ENCODE measurements around the gene SEC24A. TPM values are rescaled to one million over a fixed set of nuclear protein-coding genes. Genes with fewer than 3 reads are reported as not detected.

SEC24A gene
- total RNA-seq, 4 donors from 2014 or later, result 31.7 to 40.3 (median 33.5) TPM

DNA sequence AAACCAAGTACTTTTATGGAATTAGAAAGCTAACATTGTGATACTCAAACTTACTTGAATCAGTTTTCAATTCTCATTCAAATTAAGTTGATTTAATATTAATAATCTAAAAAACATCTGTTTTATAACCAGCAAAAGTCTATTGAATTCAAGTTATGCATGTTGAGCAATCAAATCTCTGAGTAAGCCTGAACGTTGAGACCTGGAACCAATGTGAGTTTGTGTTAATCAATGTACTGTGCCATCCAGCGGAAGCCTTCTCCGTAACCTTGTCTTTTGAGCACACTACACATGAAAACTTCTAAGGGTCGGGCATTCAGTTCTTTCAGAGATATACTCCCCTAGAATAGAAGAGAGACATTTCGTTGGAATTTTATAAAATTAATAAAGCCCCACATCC, 41.9 kb upstream of the SEC24A start:
- intact Hi-C loops (cut with DNase I), result no loop called here
- WGBS, 2 donors, result 93 to 94% methylated on average over 5 of the region's 5 CpGs
- Histone ChIP-seq H3K27me3 (no peaks in the 10 kb centered on the region), H3K36me3 (peaks cover 54 to 64% of the 10 kb centered on the region in 2 donors), H3K27ac (no peak overlapping the region), H3K4me3 (replicated peaks in 1 of 3) (no peak overlapping the region), H3K9me3 (no peaks in the 10 kb centered on the region), H3K4me1 (no peaks in the 10 kb centered on the region)
- no peak for TF ChIP-seq POLR2A (IDR thresholded peaks at IDR 0.05)
- TF ChIP-seq, protein P1, sequence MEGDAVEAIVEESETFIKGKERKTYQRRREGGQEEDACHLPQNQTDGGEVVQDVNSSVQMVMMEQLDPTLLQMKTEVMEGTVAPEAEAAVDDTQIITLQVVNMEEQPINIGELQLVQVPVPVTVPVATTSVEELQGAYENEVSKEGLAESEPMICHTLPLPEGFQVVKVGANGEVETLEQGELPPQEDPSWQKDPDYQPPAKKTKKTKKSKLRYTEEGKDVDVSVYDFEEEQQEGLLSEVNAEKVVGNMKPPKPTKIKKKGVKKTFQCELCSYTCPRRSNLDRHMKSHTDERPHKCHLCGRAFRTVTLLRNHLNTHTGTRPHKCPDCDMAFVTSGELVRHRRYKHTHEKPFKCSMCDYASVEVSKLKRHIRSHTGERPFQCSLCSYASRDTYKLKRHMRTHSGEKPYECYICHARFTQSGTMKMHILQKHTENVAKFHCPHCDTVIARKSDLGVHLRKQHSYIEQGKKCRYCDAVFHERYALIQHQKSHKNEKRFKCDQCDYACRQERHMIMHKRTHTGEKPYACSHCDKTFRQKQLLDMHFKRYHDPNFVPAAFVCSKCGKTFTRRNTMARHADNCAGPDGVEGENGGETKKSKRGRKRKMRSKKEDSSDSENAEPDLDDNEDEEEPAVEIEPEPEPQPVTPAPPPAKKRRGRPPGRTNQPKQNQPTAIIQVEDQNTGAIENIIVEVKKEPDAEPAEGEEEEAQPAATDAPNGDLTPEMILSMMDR (IDR thresholded peaks at IDR 0.05), result no peak
- DNase-seq, result no peak

- TF ChIP-seq, protein P1 (IDR thresholded peaks at IDR 0.05), result no peak
- no peak for TF ChIP-seq POLR2A (IDR thresholded peaks at IDR 0.05)
- no peak overlapping the region for H3K4me3 ChIP-seq (replicated peaks in 1 of 3)
- intact Hi-C loops (cut with DNase I), result no loop called here
- no peaks in the 10 kb centered on the region for H3K4me1 ChIP-seq
- DNase-seq, result no peak
- no peaks in the 10 kb centered on the region for H3K27me3 ChIP-seq
- no peaks in the 10 kb centered on the region for H3K9me3 ChIP-seq
- 87 to 90% methylated on average over 3 of the region's 3 CpGs for WGBS, 2 donors
- no peak overlapping the region for H3K27ac ChIP-seq
- H3K36me3 ChIP-seq, result peaks cover 60 to 65% of the 10 kb centered on the region in 2 donors
Measured at GRCh38 chr5:134608555-134608954, 40.0 kb upstream of the SEC24A start.

GRCh38 chr5:134609232-134609851, 39.2 kb upstream of the SEC24A start:
- intact Hi-C loops (cut with DNase I), result no loop called here
- no peaks in the 10 kb centered on the region for H3K27me3 ChIP-seq
- no peaks in the 10 kb centered on the region for H3K4me1 ChIP-seq
- 69 to 84% methylated on average over 3 of the region's 3 CpGs for WGBS, 2 donors
- no peaks in the 10 kb centered on the region for H3K9me3 ChIP-seq
- peaks cover 60 to 62% of the 10 kb centered on the region in 2 donors for H3K36me3 ChIP-seq
- no peak for DNase-seq
- TF ChIP-seq POLR2A (IDR thresholded peaks at IDR 0.05), result no peak
- TF ChIP-seq, protein P1 (IDR thresholded peaks at IDR 0.05), result no peak
- H3K4me3 ChIP-seq (replicated peaks in 1 of 3), result no peak overlapping the region
- H3K27ac ChIP-seq, result no peak overlapping the region

DNA sequence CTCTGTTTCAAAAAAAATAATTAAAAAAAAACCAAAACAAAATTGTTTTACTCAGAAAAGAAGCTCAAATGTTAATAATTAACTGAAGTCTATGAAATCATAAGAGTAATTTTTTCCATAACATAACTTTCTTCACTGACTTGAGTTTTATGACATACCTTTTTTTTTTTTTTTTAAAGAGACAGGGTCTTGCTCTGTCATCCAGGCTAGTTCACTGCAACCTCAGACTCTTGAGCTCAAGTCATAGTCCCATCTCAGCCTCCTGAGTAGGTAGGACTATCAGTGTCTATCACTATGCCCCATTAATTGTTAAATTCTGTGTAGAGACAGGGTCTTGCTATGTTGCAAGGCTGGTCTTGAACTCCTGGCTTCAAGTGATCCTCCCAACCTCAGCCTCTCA, 37.9 kb upstream of the SEC24A start:
- no peak for DNase-seq
- intact Hi-C loops (cut with DNase I), result no loop called here
- Histone ChIP-seq H3K27me3 (no peaks in the 10 kb centered on the region), H3K9me3 (no peaks in the 10 kb centered on the region), H3K27ac (no peak overlapping the region), H3K36me3 (peaks cover 62% of the 10 kb centered on the region in 2 donors), H3K4me3 (replicated peaks in 1 of 3) (no peak overlapping the region), H3K4me1 (no peaks in the 10 kb centered on the region)
- TF ChIP-seq, protein P1 (IDR thresholded peaks at IDR 0.05), result no peak
- TF ChIP-seq POLR2A (IDR thresholded peaks at IDR 0.05), result no peak

DNA sequence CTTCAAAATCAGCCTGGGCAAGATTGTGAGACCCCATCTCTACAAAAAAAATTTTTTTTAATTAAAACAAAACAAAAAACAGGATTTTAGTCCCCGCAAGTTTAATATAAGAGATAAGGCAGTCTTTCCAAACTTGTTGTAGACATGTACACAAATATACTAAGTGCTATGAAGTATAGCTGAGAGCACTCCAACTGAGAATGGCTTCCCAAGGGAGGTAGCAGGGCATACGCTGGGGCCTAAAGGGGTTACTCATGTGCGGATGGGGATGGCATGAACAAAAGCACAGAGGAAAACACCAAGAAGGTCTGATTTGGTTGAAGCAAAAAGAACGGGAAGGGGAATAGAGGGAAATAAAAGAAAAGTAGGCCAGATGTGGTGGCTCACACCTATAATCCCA, 37.1 kb upstream of the SEC24A start:
- Histone ChIP-seq H3K9me3 (no peaks in the 10 kb centered on the region), H3K27me3 (no peaks in the 10 kb centered on the region), H3K4me3 (replicated peaks in 1 of 3) (no peak overlapping the region), H3K4me1 (no peaks in the 10 kb centered on the region), H3K36me3 (peaks cover 59 to 60% of the 10 kb centered on the region in 2 donors), H3K27ac (no peak overlapping the region)
- TF ChIP-seq, protein P1 (IDR thresholded peaks at IDR 0.05), result no peak
- TF ChIP-seq POLR2A (IDR thresholded peaks at IDR 0.05), result no peak
- intact Hi-C loops (cut with DNase I), result no loop called here
- WGBS, 2 donors, result 89 to 90% methylated on average over 4 of the region's 4 CpGs
- no peak for DNase-seq

All from thyroid gland (tissue), 4 donors.